ENCODE data around the gene CAMTA1.
"Not testable (repeated sequence)": the region's sequence is repeated elsewhere in the genome, so short reads cannot be mapped to it uniquely, and the experiment has no call there.

Gene CAMTA1

DNA sequence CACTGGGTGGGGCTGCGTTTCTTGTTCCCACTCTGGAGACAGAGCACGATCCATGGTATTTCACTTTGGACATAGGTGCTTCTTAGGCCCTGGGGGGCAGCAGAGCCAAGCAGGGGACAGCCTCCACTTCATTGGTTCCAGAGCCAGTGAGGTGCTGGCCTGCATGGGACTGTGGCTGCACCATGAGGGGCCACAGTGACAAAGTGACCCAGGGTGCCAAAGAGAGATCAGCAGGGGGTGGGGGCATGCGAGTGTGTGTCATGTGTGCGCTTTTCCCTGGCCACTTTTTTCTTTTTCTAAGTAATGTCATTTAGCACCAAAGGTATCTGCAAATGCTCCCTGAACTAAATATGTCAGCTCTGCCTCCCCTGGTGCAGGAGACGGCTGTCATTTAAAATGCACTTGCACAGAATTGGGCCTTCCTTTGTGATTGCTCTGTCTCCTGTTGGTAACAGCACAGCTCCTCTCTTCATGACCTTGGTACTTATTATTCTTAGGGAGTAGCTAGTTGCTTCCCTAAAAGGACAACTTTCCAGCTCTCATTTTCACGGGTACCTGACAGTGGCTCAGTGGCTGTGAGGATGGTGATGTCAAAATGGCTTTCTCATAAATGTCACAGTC, 910.4 kb downstream of the CAMTA1 start:
- no peak for DNase-seq

DNA sequence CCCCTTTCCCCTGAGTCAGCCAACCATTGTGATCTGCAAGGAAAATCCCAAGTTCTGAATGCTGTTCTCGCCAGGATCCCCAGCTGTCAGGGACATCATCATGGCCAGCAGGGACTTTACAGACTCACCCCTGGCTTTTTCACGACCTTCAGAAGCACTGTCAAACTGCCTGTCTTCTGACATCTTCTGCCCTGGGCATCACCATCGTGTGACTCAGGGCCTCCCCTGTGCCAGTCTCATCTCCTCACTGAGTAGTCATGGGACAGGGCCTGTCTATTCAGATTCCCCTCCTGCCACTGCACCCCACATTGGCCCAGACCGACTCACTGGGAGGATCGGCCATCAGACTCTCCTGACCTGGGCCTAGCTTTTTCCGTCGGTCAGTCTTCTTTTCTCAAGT, 913.4 kb downstream of the CAMTA1 start:
- no peak for DNase-seq

DNA sequence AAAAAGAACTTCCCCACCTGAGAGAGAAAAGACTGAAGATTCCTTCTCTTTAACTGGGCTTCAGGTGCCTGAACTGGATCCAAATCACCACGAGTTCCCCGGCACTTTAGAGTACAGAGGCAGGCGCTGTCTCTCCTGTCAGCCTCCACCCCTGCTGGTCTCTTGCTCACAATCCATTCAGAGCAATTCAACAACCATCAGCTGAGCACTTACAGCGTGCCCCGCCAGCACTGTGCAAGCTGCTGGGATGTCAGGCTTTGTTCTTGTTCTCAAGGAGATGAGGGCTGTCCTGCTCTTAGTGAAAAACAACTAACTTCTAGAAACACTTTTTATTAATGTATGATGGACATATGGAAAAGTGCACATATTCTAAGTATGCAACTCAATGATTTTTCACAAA, 917.1 kb downstream of the CAMTA1 start:
- DNase-seq, result no peak

DNA sequence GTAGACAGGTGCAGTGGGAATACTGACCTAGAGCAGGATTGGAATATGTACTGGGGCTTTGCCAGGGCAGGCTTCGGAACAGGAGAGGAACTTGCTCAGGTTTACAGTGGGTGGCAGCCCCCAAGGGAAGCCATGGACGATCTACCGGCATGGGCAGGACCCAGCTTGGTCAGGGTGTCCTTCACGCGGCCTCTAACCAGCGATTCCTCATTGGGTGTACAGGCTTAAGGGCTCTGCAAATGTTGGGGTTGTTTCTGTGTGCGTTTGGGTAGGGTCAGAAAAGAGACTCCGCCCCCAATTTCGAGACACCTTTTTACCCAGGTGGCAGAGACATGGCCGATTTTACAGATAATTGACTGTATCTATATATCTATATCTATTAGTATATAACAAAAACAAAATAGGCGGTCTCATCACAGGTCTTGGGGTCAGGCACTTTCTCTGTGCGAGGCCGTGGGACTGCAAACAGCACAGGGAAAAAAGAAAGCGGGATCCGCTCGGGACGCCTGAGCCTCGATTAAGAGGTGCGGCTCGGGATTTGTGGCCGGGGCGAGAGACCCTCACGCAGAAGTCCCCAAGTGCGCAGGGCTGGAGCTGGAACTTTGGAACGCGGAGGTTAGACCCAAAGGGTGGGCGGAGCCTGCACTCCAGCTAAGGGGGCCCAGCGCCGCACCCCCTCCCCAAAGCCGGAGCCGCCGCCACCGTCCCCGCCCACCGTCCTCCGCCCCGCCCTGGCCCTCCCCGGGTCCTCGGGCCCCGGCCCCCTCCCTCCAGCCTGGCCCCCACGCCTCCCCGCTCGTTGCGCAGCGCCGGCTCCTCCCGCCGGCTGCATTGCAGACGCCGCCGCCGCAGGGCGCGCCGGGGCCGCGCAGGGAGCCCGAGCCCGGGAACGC, 918.3 kb downstream of the CAMTA1 start:
- peak; percentile 15 for DNase-seq

GRCh38 chr1:7704214-7705047, 919.2 kb downstream of the CAMTA1 start:
- peak; percentile 94 for DNase-seq

- peak; percentile 30 for DNase-seq
Observed at GRCh38 chr1:7705048-7705907, 920.0 kb downstream of the CAMTA1 start.

GRCh38 chr1:7705908-7706216, 920.6 kb downstream of the CAMTA1 start:
- no peak for DNase-seq

DNA sequence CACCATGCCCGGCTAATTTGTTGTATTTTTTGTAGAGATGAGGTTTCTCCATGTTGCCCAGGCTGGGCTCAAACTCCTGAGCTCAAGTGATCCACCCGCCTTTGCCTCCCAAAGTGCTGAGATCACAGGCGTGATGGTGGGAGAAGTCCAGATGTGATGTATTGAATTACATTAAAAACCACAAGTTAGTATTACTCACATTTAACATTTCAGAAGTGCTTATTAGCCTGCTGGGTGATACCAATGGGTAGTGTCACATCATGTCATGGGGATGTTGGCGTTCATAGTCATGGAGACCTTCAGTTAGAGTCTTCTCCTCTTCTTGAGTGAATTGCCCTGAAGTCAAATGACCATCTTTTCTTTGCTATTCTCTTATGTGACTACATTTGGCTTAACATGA, 922.3 kb downstream of the CAMTA1 start:
- no peak for DNase-seq

GRCh38 chr1:7708065-7708464, 922.8 kb downstream of the CAMTA1 start:
- not testable (repeated sequence) for DNase-seq

GRCh38 chr1:7710859-7711258, 925.6 kb downstream of the CAMTA1 start:
- no peak for DNase-seq

GRCh38 chr1:7712731-7713323, 927.6 kb downstream of the CAMTA1 start:
- DNase-seq, result no peak

DNA sequence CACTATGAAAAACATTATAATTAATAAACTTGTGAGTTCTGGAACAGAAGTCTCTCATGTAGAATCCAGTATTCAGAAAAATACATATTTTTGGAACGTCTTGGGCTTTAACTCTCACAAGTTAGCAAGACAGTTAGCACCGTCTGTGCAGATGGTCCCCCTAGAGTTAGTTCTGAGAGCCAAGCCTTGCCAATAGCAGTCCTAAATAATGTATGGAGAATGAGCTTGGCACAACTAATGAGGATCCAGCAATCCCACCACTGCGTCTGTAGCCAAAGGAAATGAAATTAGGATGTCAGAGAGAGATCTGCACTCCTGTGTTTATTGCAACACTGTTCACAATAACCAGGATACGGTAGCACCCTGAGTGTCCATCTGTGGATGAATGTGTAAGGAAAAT, 931.3 kb downstream of the CAMTA1 start:
- no peak for DNase-seq

- no peak for DNase-seq
Observed at GRCh38 chr1:7717748-7718368, 932.6 kb downstream of the CAMTA1 start.

- no peak for DNase-seq
Observed at GRCh38 chr1:7719468-7720094, 934.3 kb downstream of the CAMTA1 start.

- no peak for DNase-seq
Observed at GRCh38 chr1:7721940-7722669, 936.9 kb downstream of the CAMTA1 start.

GRCh38 chr1:7722670-7723012, 937.4 kb downstream of the CAMTA1 start:
- DNase-seq, result no peak

DNA sequence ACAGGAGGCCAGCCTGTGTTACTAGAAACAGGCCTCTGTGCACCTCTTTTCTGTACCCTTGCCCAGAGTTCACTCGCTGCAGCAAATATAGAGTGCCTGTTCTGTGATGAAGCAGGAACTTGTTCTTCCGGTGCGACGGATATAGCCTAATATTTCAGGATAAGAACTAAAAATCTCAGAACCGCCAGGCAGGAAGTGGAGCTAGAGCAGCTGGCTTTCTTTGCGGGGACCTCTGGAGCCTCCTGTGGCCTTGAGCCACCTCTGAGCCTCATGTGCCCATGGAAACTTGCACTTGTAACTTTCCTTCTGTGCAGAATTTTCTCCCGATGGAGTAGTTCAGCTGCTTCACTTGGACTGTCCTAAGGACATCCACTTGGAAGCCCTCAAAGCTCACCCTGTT, 941.4 kb downstream of the CAMTA1 start:
- no peak for DNase-seq

DNA sequence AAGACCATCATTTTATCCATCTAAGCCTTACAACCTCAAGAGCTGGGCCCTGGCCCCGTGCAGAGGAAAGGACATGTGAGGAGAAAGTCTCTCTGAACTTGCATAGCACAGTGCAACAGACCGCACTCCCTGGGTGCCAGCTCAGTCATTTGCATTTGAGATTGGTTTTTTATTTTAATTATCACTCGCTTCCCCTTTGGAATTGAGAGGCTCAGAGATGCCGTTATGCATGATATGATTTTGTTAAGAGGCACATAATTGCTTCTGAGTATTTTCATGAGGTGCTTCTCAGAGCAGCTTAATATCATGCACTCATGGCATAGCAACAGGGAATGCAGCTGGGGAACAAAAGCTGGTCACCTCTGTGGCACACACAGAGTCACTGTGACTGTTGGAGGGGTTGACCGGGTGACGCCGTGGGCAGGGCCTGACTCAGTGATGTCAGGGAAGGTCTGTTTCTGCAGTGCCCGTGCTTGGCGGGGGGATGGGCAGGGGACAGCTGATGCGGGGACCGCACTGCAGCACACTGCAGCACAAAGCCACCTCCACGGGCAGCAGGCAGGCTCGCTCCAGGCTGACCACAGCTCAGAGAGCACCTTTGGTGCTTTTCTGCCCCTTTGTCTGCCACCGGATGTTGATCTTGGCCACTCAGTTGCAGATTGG, 942.7 kb downstream of the CAMTA1 start:
- no peak for DNase-seq

DNA sequence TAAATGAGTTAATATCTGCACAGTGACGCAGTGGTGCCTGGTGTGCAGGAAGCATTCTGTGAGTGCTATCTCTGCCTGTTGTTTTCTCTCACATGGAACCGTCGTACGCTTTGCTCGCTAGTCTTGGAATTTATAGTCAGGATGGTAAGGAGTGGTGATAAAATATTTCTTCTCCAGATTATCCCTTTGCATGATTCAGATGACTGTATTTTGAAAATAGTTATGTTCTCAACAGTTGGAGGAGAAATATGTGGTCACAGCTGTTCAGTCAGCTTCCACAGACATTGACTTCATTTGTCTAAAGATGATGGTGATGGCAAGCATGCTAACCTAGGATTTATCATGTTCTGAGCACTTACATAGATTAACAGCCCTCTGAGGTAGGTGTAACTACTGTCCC, 944.5 kb downstream of the CAMTA1 start:
- DNase-seq, result no peak

GRCh38 chr1:7732331-7732730, 947.1 kb downstream of the CAMTA1 start:
- DNase-seq, result no peak
